ENCODE data around the gene ATF7IP.

DNA sequence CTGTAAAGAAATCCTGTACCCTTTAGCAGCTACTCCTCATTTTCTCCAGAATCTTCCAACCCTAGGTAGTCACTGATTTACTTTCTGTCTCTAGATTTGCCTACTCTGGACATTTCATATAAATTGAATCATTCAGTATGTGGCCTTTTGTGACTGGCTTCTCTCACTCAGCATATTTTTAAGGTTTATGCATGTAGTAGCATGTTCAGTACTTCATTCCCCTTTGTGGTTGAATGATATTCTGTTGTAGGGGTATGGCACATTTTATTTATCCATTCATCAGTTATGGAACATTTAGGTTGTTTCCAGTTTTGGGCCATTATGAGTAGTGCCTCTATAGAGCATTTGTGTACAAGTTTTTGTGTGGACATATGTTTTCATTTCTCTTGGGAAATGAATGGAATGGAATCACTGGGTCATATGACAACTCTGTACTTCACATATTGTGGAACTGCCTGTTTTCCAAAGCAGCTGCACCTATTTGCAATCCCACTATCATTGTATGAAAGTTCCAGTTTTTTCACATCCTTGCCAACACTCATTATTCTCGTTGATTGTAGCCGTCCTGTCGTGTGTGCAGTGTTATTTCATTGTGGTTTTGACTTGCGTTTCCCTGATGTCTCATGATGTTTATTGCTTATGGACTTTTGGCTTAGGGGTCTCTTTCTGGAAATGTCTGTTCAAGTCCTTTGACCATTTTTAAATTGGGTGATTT is 57.2 kb downstream of the ATF7IP start:
- no peak for TF ChIP-seq POLR2A (IDR thresholded peaks at IDR 0.05)
- TF ChIP-seq, protein P1, sequence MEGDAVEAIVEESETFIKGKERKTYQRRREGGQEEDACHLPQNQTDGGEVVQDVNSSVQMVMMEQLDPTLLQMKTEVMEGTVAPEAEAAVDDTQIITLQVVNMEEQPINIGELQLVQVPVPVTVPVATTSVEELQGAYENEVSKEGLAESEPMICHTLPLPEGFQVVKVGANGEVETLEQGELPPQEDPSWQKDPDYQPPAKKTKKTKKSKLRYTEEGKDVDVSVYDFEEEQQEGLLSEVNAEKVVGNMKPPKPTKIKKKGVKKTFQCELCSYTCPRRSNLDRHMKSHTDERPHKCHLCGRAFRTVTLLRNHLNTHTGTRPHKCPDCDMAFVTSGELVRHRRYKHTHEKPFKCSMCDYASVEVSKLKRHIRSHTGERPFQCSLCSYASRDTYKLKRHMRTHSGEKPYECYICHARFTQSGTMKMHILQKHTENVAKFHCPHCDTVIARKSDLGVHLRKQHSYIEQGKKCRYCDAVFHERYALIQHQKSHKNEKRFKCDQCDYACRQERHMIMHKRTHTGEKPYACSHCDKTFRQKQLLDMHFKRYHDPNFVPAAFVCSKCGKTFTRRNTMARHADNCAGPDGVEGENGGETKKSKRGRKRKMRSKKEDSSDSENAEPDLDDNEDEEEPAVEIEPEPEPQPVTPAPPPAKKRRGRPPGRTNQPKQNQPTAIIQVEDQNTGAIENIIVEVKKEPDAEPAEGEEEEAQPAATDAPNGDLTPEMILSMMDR (IDR thresholded peaks at IDR 0.05): no peak
